Mesenchymal stem cell (in vitro differentiated cells and primary cell): Measurements from ENCODE around the gene LARGE1.
A peak's percentile ranks its signal among the peaks of the same experiment; 100 is the strongest.

Experiments
- DNase-seq: peaks from one replicate; pipeline ENCODE4 v3.0.0-alpha.2; 2013
- H2AFZ ChIP-seq: one replicate; pipeline ENCODE4 v1.6.1; 2013; ENCODE audit warnings: low read depth, mild to moderate bottlenecking, control low read depth, inconsistent platforms, low read length, moderate library complexity
- H2AK5ac ChIP-seq: 2 replicates; pipeline ENCODE4 v1.6.1; 2013; ENCODE audit warnings: low read length, moderate library complexity, mild to moderate bottlenecking, inconsistent platforms; ENCODE audit not compliant: severe bottlenecking
- H2BK120ac ChIP-seq: one replicate; pipeline ENCODE4 v1.6.1; 2013; ENCODE audit warnings: low read depth, mild to moderate bottlenecking, inconsistent platforms, low read length, moderate library complexity
- H2BK12ac ChIP-seq, 2 experiments: one replicate each; pipeline ENCODE4 v1.6.1; 2013; ENCODE audit warnings: inconsistent platforms in 2 of 2, low read length in 2 of 2, mild to moderate bottlenecking in 2 of 2, moderate library complexity in 2 of 2, control low read depth in 1 of 2
- H2BK15ac ChIP-seq: one replicate; pipeline ENCODE4 v1.6.1; 2013; ENCODE audit warnings: mild to moderate bottlenecking, low read depth, inconsistent platforms; ENCODE audit not compliant: poor library complexity, severe bottlenecking
- H2BK5ac ChIP-seq: 2 replicates; pipeline ENCODE4 v1.6.1; 2013; ENCODE audit warnings: low read depth, mild to moderate bottlenecking, low read length, control low read depth, inconsistent platforms; ENCODE audit not compliant: poor library complexity, severe bottlenecking
- H3K14ac ChIP-seq, 2 experiments: one replicate each; pipeline ENCODE4 v1.6.1; 2013; ENCODE audit warnings: inconsistent platforms in 2 of 2, low read length in 2 of 2, control low read depth in 1 of 2, mild to moderate bottlenecking in 1 of 2, moderate library complexity in 1 of 2
- H3K18ac ChIP-seq, 2 experiments: one replicate each; pipeline ENCODE4 v1.6.1; 2013; ENCODE audit warnings: inconsistent platforms in 2 of 2, low read length in 2 of 2, control low read depth in 1 of 2, low read depth in 1 of 2, mild to moderate bottlenecking in 1 of 2
- H3K23ac ChIP-seq, 2 experiments: one replicate each; pipeline ENCODE4 v1.6.1; 2013; ENCODE audit warnings: inconsistent platforms in 2 of 2, low read length in 2 of 2, mild to moderate bottlenecking in 2 of 2, moderate library complexity in 2 of 2, control low read depth in 1 of 2
- H3K27ac ChIP-seq: 2 replicates; pipeline ENCODE4 v1.5.1; 2013; ENCODE audit warnings: mild to moderate bottlenecking, moderate library complexity, low read length, control low read depth, inconsistent platforms; ENCODE audit not compliant: poor library complexity, severe bottlenecking
- H3K27me3 ChIP-seq, 2 experiments: 2 replicates each; pipeline versions ENCODE4 v1.6.1 to v1.7.0; 2013; ENCODE audit warnings: low read length in 2 of 2, mild to moderate bottlenecking in 2 of 2, moderate library complexity in 2 of 2, control low read depth in 1 of 2, inconsistent platforms in 1 of 2; ENCODE audit not compliant: control insufficient read depth in 1 of 2, insufficient read depth in 1 of 2
- H3K36me3 ChIP-seq, 2 experiments: 2 replicates each; pipeline versions ENCODE4 v1.6.1 to v1.7.0; 2013; ENCODE audit warnings: low read length in 2 of 2, control low read depth in 1 of 2, inconsistent platforms in 1 of 2, low read depth in 1 of 2, mild to moderate bottlenecking in 1 of 2; ENCODE audit not compliant: insufficient read depth in 2 of 2, control insufficient read depth in 1 of 2
- H3K4ac ChIP-seq, 2 experiments: one replicate each; pipeline ENCODE4 v1.6.1; 2013; ENCODE audit warnings: inconsistent platforms in 2 of 2, low read length in 2 of 2, mild to moderate bottlenecking in 2 of 2, moderate library complexity in 2 of 2, control low read depth in 1 of 2, low read depth in 1 of 2
- H3K4me1 ChIP-seq: 2 replicates; pipeline ENCODE4 v1.6.1; 2013; ENCODE audit warnings: low read depth, low read length, control low read depth; ENCODE audit not compliant: control insufficient read depth, insufficient read depth
- H3K4me2 ChIP-seq: 2 replicates; pipeline ENCODE4 v1.6.1; 2013; ENCODE audit warnings: low read length, mild to moderate bottlenecking, inconsistent platforms; ENCODE audit not compliant: poor library complexity, severe bottlenecking
- H3K4me3 ChIP-seq, 2 experiments: 2 replicates each; pipeline versions ENCODE4 v1.5.1 to v1.7.0; 2013; ENCODE audit warnings: low read length in 2 of 2, mild to moderate bottlenecking in 2 of 2, control low read depth in 1 of 2, low read depth in 1 of 2; ENCODE audit not compliant: insufficient read depth in 1 of 2
- H3K79me1 ChIP-seq: replicated peaks from 2 replicates; pipeline ENCODE4 v1.6.1; 2013; ENCODE audit warnings: mild to moderate bottlenecking, control low read depth, low read length, inconsistent platforms; ENCODE audit not compliant: poor library complexity, severe bottlenecking
- H3K9ac ChIP-seq: 2 replicates; pipeline ENCODE4 v1.7.0; 2013; ENCODE audit warnings: mild to moderate bottlenecking, low read length, moderate library complexity
- H3K9me3 ChIP-seq: 2 replicates; pipeline ENCODE4 v1.7.0; 2013; ENCODE audit warnings: mild to moderate bottlenecking, low read length; ENCODE audit not compliant: control insufficient read depth
- H4K8ac ChIP-seq: one replicate; pipeline ENCODE4 v1.6.1; 2013; ENCODE audit warnings: inconsistent platforms, mild to moderate bottlenecking, low read length, moderate library complexity
- H4K91ac ChIP-seq: one replicate; pipeline ENCODE4 v1.6.1; 2013; ENCODE audit warnings: mild to moderate bottlenecking, low read length, inconsistent platforms
- WGBS: methylation state at CpG from one replicate; pipeline ENCODE4 v1.1.7; 2013; ENCODE audit warnings: mixed read lengths; 5-methylcytosine and 5-hydroxymethylcytosine counted together

The LARGE1 gene

GRCh38 chr22:33657670-33658069 is 262.6 kb downstream of the LARGE1 start:
- Histone ChIP-seq H2BK5ac (no peak overlapping the region), H2AK5ac (no peak overlapping the region), H2BK15ac (no peak overlapping the region), H4K91ac (no peak overlapping the region), H3K23ac (no peak overlapping the region), H3K4me2 (no peak overlapping the region), H3K4me3 (no peak overlapping the region), H3K79me1 (no peaks in the 10 kb centered on the region), H4K8ac (no peak overlapping the region), H3K9me3 (peaks cover 3% of the 10 kb centered on the region), H3K27ac (no peak overlapping the region), H3K4me1 (no peaks in the 10 kb centered on the region), H2BK120ac (no peak overlapping the region), H2BK12ac (no peak overlapping the region), H3K18ac (peak overlapping the region in 1 of 2 experiments; percentile 30), H3K9ac (peak overlapping the region; percentile 31), H2AFZ (no peak overlapping the region), H3K36me3 (no peaks in the 10 kb centered on the region), H3K27me3 (no peaks in the 10 kb centered on the region), H3K14ac (no peak overlapping the region), H3K4ac (no peak overlapping the region)
- no peak for DNase-seq
- WGBS: 92% methylated on average over 7 of the region's 8 CpGs

DNA sequence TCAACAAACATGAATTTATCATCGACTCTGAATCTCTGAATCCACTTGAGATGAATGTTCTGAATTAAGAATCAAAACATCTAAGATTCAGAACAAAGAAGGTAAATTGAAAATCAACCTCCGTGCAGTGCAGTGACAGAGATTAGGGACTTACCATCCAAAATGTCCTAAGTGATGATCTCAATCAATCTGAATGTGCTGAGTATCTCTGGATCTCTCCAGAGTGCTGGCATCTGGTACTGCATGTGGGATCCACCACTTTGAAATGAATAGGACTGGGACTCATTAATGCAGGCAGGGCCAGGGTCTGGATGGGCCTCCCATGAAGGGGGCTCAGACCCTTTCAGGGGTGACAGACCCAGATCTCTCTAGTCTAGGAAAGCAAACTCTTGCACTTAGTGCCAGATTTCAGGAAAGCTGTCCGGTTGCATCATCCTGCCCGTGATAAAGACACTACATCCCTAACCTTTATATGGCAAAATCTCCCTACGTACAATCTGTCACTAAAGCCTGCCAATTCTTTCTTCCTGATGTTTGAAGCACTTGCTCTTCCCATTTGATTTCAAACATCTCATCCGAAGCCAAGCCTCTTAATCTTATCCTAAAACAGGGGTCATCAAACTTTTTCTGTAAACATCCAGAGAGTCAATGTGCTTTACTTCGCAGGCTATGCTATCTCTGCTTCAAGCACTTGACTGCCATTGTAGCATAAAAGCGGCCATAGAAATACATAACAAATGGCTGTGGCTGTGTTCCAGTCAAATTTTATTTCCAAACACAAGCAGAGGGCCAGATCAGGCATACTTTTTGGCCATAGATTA is 263.3 kb downstream of the LARGE1 start:
- Histone ChIP-seq H2BK15ac (no peak overlapping the region), H2BK5ac (no peak overlapping the region), H3K4me2 (no peak overlapping the region), H3K9me3 (peaks cover 3% of the 10 kb centered on the region), H3K18ac (no peak overlapping the region), H3K27ac (no peak overlapping the region), H4K8ac (no peak overlapping the region), H3K4me3 (no peak overlapping the region), H4K91ac (no peak overlapping the region), H2BK12ac (no peak overlapping the region), H3K4me1 (no peaks in the 10 kb centered on the region), H2BK120ac (no peak overlapping the region), H3K27me3 (no peaks in the 10 kb centered on the region), H2AK5ac (no peak overlapping the region), H2AFZ (no peak overlapping the region), H3K4ac (no peak overlapping the region), H3K9ac (peak overlapping the region; percentile 31), H3K79me1 (no peaks in the 10 kb centered on the region), H3K14ac (no peak overlapping the region), H3K23ac (no peak overlapping the region), H3K36me3 (no peaks in the 10 kb centered on the region)
- no peak for DNase-seq
- 79% methylated on average over 8 of the region's 8 CpGs for WGBS

DNA sequence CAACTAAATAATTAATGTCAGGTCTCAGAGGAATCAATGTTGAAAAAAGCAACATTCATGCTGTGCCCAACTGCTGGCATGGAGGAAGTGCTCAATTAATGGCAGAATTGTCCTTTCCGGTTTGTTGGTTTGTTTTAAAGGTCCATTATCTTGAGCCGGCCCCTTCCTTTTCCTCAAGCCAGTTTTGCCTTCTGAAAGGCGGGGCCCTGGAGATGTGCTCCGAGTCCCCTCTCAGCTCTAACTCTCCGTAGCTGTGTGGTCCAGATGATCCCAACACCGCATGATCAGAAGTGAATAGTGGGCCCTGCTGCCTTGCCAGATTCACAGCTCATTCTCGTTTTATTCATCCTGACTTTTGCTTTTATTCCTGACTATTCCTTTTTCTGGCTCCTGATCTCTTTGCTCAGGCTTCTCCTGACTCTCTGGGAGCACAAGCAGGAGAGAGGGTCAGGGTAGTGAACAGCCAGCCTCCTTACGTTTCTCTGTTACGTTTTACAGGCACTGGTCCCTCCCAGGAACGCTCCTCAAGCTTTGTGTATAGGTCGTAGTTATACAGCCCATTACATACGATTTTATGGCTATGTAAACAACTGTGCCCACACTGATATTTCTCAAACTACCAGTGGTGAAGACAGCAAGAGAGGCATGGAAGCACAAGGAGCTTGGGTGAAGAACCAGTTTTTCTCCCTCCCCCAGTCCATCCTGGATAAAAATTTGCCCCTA is 265.9 kb downstream of the LARGE1 start:
- Histone ChIP-seq H3K36me3 (peaks cover 0 to 10% of the 10 kb centered on the region in 2 experiments), H3K79me1 (no peaks in the 10 kb centered on the region), H3K4me1 (no peaks in the 10 kb centered on the region), H3K27ac (no peak overlapping the region), H3K23ac (no peak overlapping the region), H2AK5ac (no peak overlapping the region), H2AFZ (no peak overlapping the region), H3K4me2 (no peak overlapping the region), H4K8ac (no peak overlapping the region), H2BK15ac (no peak overlapping the region), H3K4ac (no peak overlapping the region), H2BK120ac (no peak overlapping the region), H3K9ac (no peak overlapping the region), H3K27me3 (no peaks in the 10 kb centered on the region), H3K14ac (peak overlapping the region in 1 of 2 experiments; percentile 36), H3K4me3 (no peak overlapping the region), H3K9me3 (peaks cover 6% of the 10 kb centered on the region), H2BK12ac (no peak overlapping the region), H2BK5ac (no peak overlapping the region), H4K91ac (no peak overlapping the region), H3K18ac (peak overlapping the region in 1 of 2 experiments; percentile 21)
- DNase-seq: no peak
- 48% methylated on average over 10 of the region's 12 CpGs for WGBS

DNA sequence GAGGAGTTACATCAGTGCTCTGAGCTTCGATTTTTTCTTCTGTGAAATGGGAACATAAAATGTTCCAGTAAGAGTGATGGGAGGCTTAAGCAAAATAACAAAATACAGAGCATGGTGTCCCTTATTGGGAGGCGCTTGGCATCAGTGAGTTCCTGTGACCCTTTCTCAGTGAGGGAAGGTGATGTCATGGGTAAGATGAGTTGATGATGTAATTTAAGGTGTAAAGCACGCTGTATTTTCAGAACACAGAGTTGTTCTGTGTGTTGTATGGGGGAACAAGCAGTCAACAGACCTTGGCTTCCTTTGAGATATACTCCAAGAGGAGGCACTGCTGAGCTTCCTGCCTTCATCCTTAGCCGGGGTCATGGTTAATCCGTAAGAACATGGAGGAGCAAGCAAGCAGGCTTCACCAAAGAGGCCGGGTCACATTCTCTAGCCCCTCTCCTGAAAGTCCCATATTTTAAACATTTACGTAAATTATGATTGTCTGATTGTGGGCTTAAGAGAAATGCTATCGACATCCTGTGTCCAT is 266.7 kb downstream of the LARGE1 start:
- Histone ChIP-seq H3K27ac (no peak overlapping the region), H2BK15ac (no peak overlapping the region), H2BK5ac (no peak overlapping the region), H2BK12ac (no peak overlapping the region), H2BK120ac (no peak overlapping the region), H2AK5ac (no peak overlapping the region), H3K4me3 (no peak overlapping the region), H3K4ac (no peak overlapping the region), H3K27me3 (no peaks in the 10 kb centered on the region), H3K4me1 (no peaks in the 10 kb centered on the region), H3K4me2 (no peak overlapping the region), H3K23ac (no peak overlapping the region), H4K91ac (no peak overlapping the region), H4K8ac (no peak overlapping the region), H3K79me1 (no peaks in the 10 kb centered on the region), H3K9me3 (peaks cover 6% of the 10 kb centered on the region), H2AFZ (no peak overlapping the region), H3K9ac (no peak overlapping the region), H3K36me3 (peaks cover 0 to 17% of the 10 kb centered on the region in 2 experiments), H3K14ac (no peak overlapping the region), H3K18ac (no peak overlapping the region)
- 91% methylated on average over 7 of the region's 8 CpGs for WGBS
- no peak for DNase-seq
